Sigmoid colon (tissue), 4 donors: Measurements from ENCODE around the gene OR2T27.

Source experiments
- EP300 ChIP-seq, 4 donors: sonication (generic); formaldehyde crosslinking; IDR thresholded peaks; one replicate each; pipeline ENCODE4 v1.6.1; 2017; ENCODE audit warnings: antibody characterized with exemption in 4 of 4
- POLR2A ChIP-seq, 2 donors: fragments of 450-650 bp; IDR thresholded peaks; one replicate each; pipeline ENCODE4 v1.6.1; 2016; ENCODE audit warnings: antibody characterized with exemption in 2 of 2, mild to moderate bottlenecking in 2 of 2, moderate library complexity in 2 of 2
- POLR2AphosphoS5 ChIP-seq, 4 donors: sonication (generic); formaldehyde crosslinking; IDR thresholded peaks; one replicate each; pipeline ENCODE4 v1.6.1; 2017; ENCODE audit warnings: antibody characterized with exemption in 4 of 4
- TF ChIP-seq, protein P1 (sequence below), 4 experiments: fragments of 450-650 bp in 3 of 4; fragments of 200-600 bp in 1 of 4; IDR thresholded peaks; one replicate each; pipeline ENCODE4 v1.5.1; 2016 to 2019; ENCODE audit warnings: antibody characterized with exemption in 4 of 4, mild to moderate bottlenecking in 3 of 4, moderate library complexity in 2 of 4

DNA sequence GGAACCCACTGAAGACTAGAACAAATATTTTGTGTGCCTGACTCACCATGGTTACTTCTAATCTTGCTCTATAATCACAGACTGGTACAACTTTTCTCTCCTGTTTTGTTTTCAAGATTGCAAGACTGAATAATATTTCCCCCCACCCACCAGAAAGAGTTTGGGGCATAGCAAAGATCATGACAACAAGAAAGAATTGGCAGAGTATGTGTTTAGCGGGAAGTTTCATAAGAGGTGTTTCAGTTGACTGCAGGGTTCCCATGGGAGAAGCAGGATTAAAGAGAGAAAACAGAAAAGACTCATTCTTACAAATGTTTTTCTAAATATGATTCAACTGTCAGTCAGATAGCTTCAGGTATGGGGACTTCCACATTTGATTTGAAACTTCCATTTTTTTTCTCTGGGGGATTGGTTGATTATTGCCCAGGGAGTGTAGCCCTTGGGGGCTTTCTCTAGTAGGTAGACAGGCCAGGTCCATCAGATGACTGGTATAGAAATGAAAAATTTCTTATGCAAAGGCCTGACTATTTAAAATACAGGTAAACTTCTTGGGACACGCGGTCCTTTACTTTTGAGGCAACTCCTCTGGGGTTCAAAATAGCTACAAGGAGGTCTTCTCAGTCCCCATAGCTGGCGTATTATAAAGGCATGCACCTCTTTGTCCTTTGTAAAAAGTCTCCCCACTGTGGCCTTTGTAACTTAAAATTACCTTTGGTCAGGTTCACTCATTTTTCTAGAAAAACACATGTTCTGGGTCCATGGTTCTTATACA is 33.4 kb upstream of the OR2T27 start:
- TF ChIP-seq, protein P1, sequence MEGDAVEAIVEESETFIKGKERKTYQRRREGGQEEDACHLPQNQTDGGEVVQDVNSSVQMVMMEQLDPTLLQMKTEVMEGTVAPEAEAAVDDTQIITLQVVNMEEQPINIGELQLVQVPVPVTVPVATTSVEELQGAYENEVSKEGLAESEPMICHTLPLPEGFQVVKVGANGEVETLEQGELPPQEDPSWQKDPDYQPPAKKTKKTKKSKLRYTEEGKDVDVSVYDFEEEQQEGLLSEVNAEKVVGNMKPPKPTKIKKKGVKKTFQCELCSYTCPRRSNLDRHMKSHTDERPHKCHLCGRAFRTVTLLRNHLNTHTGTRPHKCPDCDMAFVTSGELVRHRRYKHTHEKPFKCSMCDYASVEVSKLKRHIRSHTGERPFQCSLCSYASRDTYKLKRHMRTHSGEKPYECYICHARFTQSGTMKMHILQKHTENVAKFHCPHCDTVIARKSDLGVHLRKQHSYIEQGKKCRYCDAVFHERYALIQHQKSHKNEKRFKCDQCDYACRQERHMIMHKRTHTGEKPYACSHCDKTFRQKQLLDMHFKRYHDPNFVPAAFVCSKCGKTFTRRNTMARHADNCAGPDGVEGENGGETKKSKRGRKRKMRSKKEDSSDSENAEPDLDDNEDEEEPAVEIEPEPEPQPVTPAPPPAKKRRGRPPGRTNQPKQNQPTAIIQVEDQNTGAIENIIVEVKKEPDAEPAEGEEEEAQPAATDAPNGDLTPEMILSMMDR (IDR thresholded peaks at IDR 0.05): no peak
- no peak for TF ChIP-seq POLR2AphosphoS5 (IDR thresholded peaks at IDR 0.05)
- no peak for TF ChIP-seq POLR2A (IDR thresholded peaks at IDR 0.05)
- TF ChIP-seq EP300 (IDR thresholded peaks at IDR 0.05): no peak
